ENCODE results near the gene MORN1. TPM values are rescaled to one million over a fixed set of nuclear protein-coding genes. Genes with fewer than 3 reads are reported as not detected.

Gene MORN1
- total RNA-seq, 1 experiment from 2014 or later: 6.2 TPM

DNA sequence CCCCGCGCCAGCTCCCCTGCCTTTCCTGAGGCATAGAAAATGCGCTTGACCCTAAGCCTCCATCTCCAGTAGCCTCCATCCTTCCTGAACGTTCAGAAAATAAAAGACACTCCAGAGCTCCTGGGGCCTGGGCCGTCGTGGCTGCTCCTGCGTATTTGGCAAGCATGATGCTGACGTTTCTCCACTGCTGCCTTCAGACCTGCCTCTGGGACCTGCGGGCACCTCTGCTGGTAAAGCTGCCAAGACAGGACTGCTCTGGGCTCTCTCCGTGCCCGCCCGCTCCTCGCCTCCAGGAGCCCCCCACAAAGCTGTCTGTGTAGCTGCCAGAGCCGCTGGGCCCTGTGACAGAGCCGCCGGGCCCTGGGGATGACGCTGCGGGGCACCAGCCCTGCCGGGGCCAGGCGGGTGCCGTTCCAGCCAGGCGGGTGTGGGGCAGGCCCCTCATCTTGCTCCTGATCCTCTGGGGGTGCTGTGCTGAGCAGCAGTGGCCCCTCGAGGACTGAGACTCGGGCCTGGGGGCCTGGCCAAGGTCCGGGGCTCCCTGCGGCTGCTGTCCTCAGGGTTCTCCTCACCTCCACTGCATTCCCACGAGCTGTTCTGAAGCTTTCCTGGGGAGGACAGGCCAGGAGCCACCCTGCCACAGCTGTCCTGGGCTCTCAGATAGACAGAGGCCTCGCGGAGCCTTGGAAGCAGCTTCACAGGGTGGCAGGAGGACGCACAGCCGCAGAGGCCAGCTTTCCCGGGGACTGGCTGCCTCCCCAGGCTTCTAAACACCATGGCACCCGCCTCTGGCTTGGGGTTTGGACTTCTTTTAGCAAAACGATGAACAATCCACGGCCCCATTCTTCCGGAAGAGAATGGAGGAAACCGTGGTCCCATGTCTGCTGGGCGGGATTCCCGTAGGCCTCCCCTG lies 48.1 kb downstream of the MORN1 start:
- Histone ChIP-seq H3K9me2 (replicated peaks; ENCODE audit: insufficient read depth, low read length) (no peaks in the 10 kb centered on the region), H2AFZ (ENCODE audit: low read length) (no peak overlapping the region), H3K36me3 (ENCODE audit: insufficient read depth, low read length) (no peaks in the 10 kb centered on the region), H3K79me2 (ENCODE audit: low read length) (no peaks in the 10 kb centered on the region), H3K9me3 (ENCODE audit: low read length) (no peaks in the 10 kb centered on the region), H3K4me1 (ENCODE audit: low read length) (no peaks in the 10 kb centered on the region), H3K4me2 (ENCODE audit: low read depth, low read length, poor library complexity, severe bottlenecking) (no peak overlapping the region), H3K9ac (ENCODE audit: low read length) (no peak overlapping the region), H3K27ac (ENCODE audit: low read length) (no peak overlapping the region), H4K20me1 (ENCODE audit: insufficient read depth, low read depth, low read length) (no peaks in the 10 kb centered on the region), H3K27me3 (ENCODE audit: low read length) (no peaks in the 10 kb centered on the region), H3K4me3 (ENCODE audit: low read length) (no peak overlapping the region)
- DNase-seq: no peak

- Histone ChIP-seq H3K9ac (ENCODE audit: low read length) (no peak overlapping the region), H3K79me2 (ENCODE audit: low read length) (no peaks in the 10 kb centered on the region), H3K36me3 (ENCODE audit: insufficient read depth, low read length) (no peaks in the 10 kb centered on the region), H3K4me2 (ENCODE audit: low read depth, low read length, poor library complexity, severe bottlenecking) (no peak overlapping the region), H3K27ac (ENCODE audit: low read length) (no peak overlapping the region), H2AFZ (ENCODE audit: low read length) (no peak overlapping the region), H4K20me1 (ENCODE audit: insufficient read depth, low read depth, low read length) (no peaks in the 10 kb centered on the region), H3K27me3 (ENCODE audit: low read length) (no peaks in the 10 kb centered on the region), H3K4me1 (ENCODE audit: low read length) (no peaks in the 10 kb centered on the region), H3K9me2 (replicated peaks; ENCODE audit: insufficient read depth, low read length) (no peaks in the 10 kb centered on the region), H3K4me3 (ENCODE audit: low read length) (no peak overlapping the region), H3K9me3 (ENCODE audit: low read length) (no peaks in the 10 kb centered on the region)
- DNase-seq: no peak
Observed at GRCh38 chr1:2342384-2343022, 48.9 kb downstream of the MORN1 start.

GRCh38 chr1:2341706-2342383 lies 49.5 kb downstream of the MORN1 start:
- Histone ChIP-seq H3K27ac (ENCODE audit: low read length) (no peak overlapping the region), H3K27me3 (ENCODE audit: low read length) (no peaks in the 10 kb centered on the region), H3K9me3 (ENCODE audit: low read length) (no peaks in the 10 kb centered on the region), H3K4me3 (ENCODE audit: low read length) (no peak overlapping the region), H3K9me2 (replicated peaks; ENCODE audit: insufficient read depth, low read length) (no peaks in the 10 kb centered on the region), H3K4me2 (ENCODE audit: low read depth, low read length, poor library complexity, severe bottlenecking) (no peak overlapping the region), H3K4me1 (ENCODE audit: low read length) (no peaks in the 10 kb centered on the region), H2AFZ (ENCODE audit: low read length) (no peak overlapping the region), H4K20me1 (ENCODE audit: insufficient read depth, low read depth, low read length) (no peaks in the 10 kb centered on the region), H3K36me3 (ENCODE audit: insufficient read depth, low read length) (no peaks in the 10 kb centered on the region), H3K9ac (ENCODE audit: low read length) (no peak overlapping the region), H3K79me2 (ENCODE audit: low read length) (no peaks in the 10 kb centered on the region)
- no peak for DNase-seq

DNA sequence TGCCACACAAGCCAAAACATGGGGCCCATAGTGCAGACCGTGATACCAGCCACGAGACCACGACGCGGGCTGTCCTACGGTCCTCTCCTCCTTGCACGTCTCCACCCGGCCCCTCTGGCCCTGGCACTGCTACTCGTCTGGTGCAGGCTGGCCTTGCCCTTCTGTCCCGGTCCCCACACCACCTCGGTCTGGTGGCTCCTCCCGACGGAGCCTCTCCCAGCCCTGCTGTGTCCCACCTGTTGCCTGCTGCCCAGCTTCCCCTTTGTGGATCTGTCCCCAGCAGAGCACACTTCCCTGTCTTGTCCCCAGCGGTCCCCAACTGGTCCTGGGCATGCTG lies 50.5 kb downstream of the MORN1 start:
- DNase-seq: no peak
- Histone ChIP-seq H2AFZ (ENCODE audit: low read length) (no peak overlapping the region), H3K4me1 (ENCODE audit: low read length) (no peaks in the 10 kb centered on the region), H3K9ac (ENCODE audit: low read length) (no peak overlapping the region), H3K4me2 (ENCODE audit: low read depth, low read length, poor library complexity, severe bottlenecking) (no peak overlapping the region), H3K4me3 (ENCODE audit: low read length) (no peak overlapping the region), H4K20me1 (ENCODE audit: insufficient read depth, low read depth, low read length) (no peaks in the 10 kb centered on the region), H3K9me3 (ENCODE audit: low read length) (no peaks in the 10 kb centered on the region), H3K36me3 (ENCODE audit: insufficient read depth, low read length) (no peaks in the 10 kb centered on the region), H3K79me2 (ENCODE audit: low read length) (no peaks in the 10 kb centered on the region), H3K9me2 (replicated peaks; ENCODE audit: insufficient read depth, low read length) (no peaks in the 10 kb centered on the region), H3K27me3 (ENCODE audit: low read length) (no peaks in the 10 kb centered on the region), H3K27ac (ENCODE audit: low read length) (no peak overlapping the region)

GRCh38 chr1:2340086-2340917 lies 51.1 kb downstream of the MORN1 start:
- Histone ChIP-seq H3K4me2 (ENCODE audit: low read depth, low read length, poor library complexity, severe bottlenecking) (no peak overlapping the region), H3K9me3 (ENCODE audit: low read length) (no peaks in the 10 kb centered on the region), H2AFZ (ENCODE audit: low read length) (no peak overlapping the region), H3K9me2 (replicated peaks; ENCODE audit: insufficient read depth, low read length) (no peaks in the 10 kb centered on the region), H3K4me3 (ENCODE audit: low read length) (no peak overlapping the region), H3K27ac (ENCODE audit: low read length) (no peak overlapping the region), H4K20me1 (ENCODE audit: insufficient read depth, low read depth, low read length) (no peaks in the 10 kb centered on the region), H3K4me1 (ENCODE audit: low read length) (no peaks in the 10 kb centered on the region), H3K36me3 (ENCODE audit: insufficient read depth, low read length) (no peaks in the 10 kb centered on the region), H3K79me2 (ENCODE audit: low read length) (no peaks in the 10 kb centered on the region), H3K27me3 (ENCODE audit: low read length) (no peaks in the 10 kb centered on the region), H3K9ac (ENCODE audit: low read length) (no peak overlapping the region)
- no peak for DNase-seq

- Histone ChIP-seq H4K20me1 (ENCODE audit: insufficient read depth, low read depth, low read length) (no peaks in the 10 kb centered on the region), H3K27ac (ENCODE audit: low read length) (no peak overlapping the region), H3K4me1 (ENCODE audit: low read length) (no peaks in the 10 kb centered on the region), H3K27me3 (ENCODE audit: low read length) (no peaks in the 10 kb centered on the region), H3K79me2 (ENCODE audit: low read length) (no peaks in the 10 kb centered on the region), H3K9me3 (ENCODE audit: low read length) (no peaks in the 10 kb centered on the region), H2AFZ (ENCODE audit: low read length) (no peak overlapping the region), H3K9ac (ENCODE audit: low read length) (no peak overlapping the region), H3K4me3 (ENCODE audit: low read length) (no peak overlapping the region), H3K36me3 (ENCODE audit: insufficient read depth, low read length) (no peaks in the 10 kb centered on the region), H3K9me2 (replicated peaks; ENCODE audit: insufficient read depth, low read length) (no peaks in the 10 kb centered on the region), H3K4me2 (ENCODE audit: low read depth, low read length, poor library complexity, severe bottlenecking) (no peak overlapping the region)
- no peak for DNase-seq
Observed at GRCh38 chr1:2339206-2340085, 51.9 kb downstream of the MORN1 start.

DNA sequence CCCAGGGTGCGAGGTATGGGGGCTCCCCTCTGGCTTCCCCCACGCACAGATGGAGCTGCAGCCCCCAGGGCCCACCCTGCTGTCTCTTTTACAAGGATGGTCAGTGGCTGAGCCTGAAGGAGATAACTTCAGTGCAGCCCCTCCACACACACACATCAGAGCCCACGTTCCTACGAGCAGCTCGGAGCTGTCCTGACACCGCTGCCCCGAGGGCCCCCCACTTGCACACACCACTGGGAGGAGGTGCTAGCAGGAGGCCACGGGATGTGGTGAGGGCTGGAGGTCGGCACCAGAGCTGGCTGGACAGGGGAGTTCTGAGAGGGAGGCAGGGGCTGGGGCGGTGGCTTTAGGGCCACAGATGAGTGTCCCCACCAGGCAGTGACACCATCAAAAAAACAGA lies 53.9 kb downstream of the MORN1 start:
- H3K79me2 ChIP-seq (ENCODE audit: low read length): no peaks in the 10 kb centered on the region
- no peaks in the 10 kb centered on the region for H3K9me2 ChIP-seq (replicated peaks; ENCODE audit: insufficient read depth, low read length)
- H3K4me3 ChIP-seq (ENCODE audit: low read length): no peak overlapping the region
- H4K20me1 ChIP-seq (ENCODE audit: insufficient read depth, low read depth, low read length): no peaks in the 10 kb centered on the region
- H3K36me3 ChIP-seq (ENCODE audit: insufficient read depth, low read length): no peaks in the 10 kb centered on the region
- H3K9ac ChIP-seq (ENCODE audit: low read length): no peak overlapping the region
- no peaks in the 10 kb centered on the region for H3K27me3 ChIP-seq (ENCODE audit: low read length)
- no peak for DNase-seq
- H2AFZ ChIP-seq (ENCODE audit: low read length): no peak overlapping the region
- H3K9me3 ChIP-seq (ENCODE audit: low read length): no peaks in the 10 kb centered on the region
- no peak overlapping the region for H3K27ac ChIP-seq (ENCODE audit: low read length)
- H3K4me1 ChIP-seq (ENCODE audit: low read length): no peaks in the 10 kb centered on the region
- H3K4me2 ChIP-seq (ENCODE audit: low read depth, low read length, poor library complexity, severe bottlenecking): no peak overlapping the region

All from Karpas-422 (cell line).